K562 (cell line): Measurements from ENCODE around the gene USP4. TPM values are rescaled to one million over a fixed set of nuclear protein-coding genes. Genes with fewer than 3 reads are reported as not detected.

Experiments used
- ATF4 ChIP-seq: fragments of 450-650 bp; formaldehyde crosslinking; IDR thresholded peaks from 2 replicates; pipeline ENCODE4 v1.4.0; 2022; ENCODE audit warnings: mild to moderate bottlenecking, moderate library complexity
- BHLHE40 ChIP-seq: IDR thresholded peaks from 2 replicates; pipeline ENCODE4 v1.6.1; 2011; ENCODE audit warnings: low read length, improper control_type of control experiment
- COPS2 ChIP-seq: fragments of 450-650 bp; conservative IDR thresholded peaks from 2 replicates; pipeline ENCODE4 v1.6.1; 2016; ENCODE audit warnings: mild to moderate bottlenecking, moderate library complexity
- ELK1 ChIP-seq: sonication (generic); formaldehyde crosslinking; IDR thresholded peaks from 2 replicates; pipeline ENCODE4 v1.8.1; 2022; ENCODE audit warnings: missing genetic modification reagents
- GTF2A2 ChIP-seq: IDR thresholded peaks from 2 replicates; pipeline ENCODE4 v1.6.1; 2016; ENCODE audit warnings: mild to moderate bottlenecking, missing genetic modification characterization, missing compliant biosample characterization
- LEF1 ChIP-seq: fragments of 450-650 bp; IDR thresholded peaks from 2 replicates; pipeline ENCODE4 v1.6.1; 2016; ENCODE audit warnings: mild to moderate bottlenecking
- MAZ ChIP-seq, 2 experiments: fragments of 450-650 bp in 1 of 2; sonication (generic) in 1 of 2; formaldehyde crosslinking; IDR thresholded peaks in 1 of 2; conservative IDR thresholded peaks in 1 of 2; 2 replicates each; pipeline versions ENCODE4 v1.4.0 to v1.5.0; 2020; ENCODE audit warnings: mild to moderate bottlenecking in 1 of 2, missing genetic modification reagents in 1 of 2
- MCM3 ChIP-seq: fragments of 450-650 bp; IDR thresholded peaks from 2 replicates; pipeline ENCODE4 v1.6.1; 2016
- NFE2L1 ChIP-seq: fragments of 450-650 bp; IDR thresholded peaks from 2 replicates; pipeline ENCODE4 v1.6.1; 2016; ENCODE audit warnings: missing genetic modification characterization, low read depth, mild to moderate bottlenecking, missing compliant biosample characterization, moderate library complexity, borderline replicate concordance
- NFRKB ChIP-seq: fragments of 450-650 bp; IDR thresholded peaks from 2 replicates; pipeline ENCODE4 v1.6.1; 2016; ENCODE audit warnings: low read depth
- NONO ChIP-seq, 2 experiments: fragments of 200-400 bp in 1 of 2; fragments of 450-650 bp in 1 of 2; formaldehyde crosslinking in 1 of 2; IDR thresholded peaks; 2 replicates each; pipeline ENCODE4 v1.6.1; 2017; ENCODE audit warnings: low read depth in 2 of 2, mild to moderate bottlenecking in 2 of 2, moderate library complexity in 2 of 2, low read length in 1 of 2
- NR1H2 ChIP-seq: sonication (generic); formaldehyde crosslinking; IDR thresholded peaks from 2 replicates; pipeline ENCODE4 v1.4.0; 2020; ENCODE audit warnings: mild to moderate bottlenecking, missing genetic modification reagents
- RBM14 ChIP-seq: fragments of 200-400 bp; formaldehyde crosslinking; IDR thresholded peaks from 2 replicates; pipeline ENCODE4 v1.6.1; 2018; ENCODE audit warnings: low read depth, mild to moderate bottlenecking, low read length, moderate library complexity, borderline replicate concordance; ENCODE audit not compliant: insufficient read depth
- ZNF274 ChIP-seq: IDR thresholded peaks from 2 replicates; pipeline ENCODE4 v1.6.1; 2011; ENCODE audit warnings: low read depth, mild to moderate bottlenecking, low read length, moderate library complexity, borderline replicate concordance
- ZNF316 ChIP-seq: fragments of 450-650 bp; IDR thresholded peaks from 2 replicates; pipeline ENCODE4 v1.6.1; 2016
- ZNF589 ChIP-seq: fragments of 200-800 bp; sonication (Bioruptor generic); IDR thresholded peaks from 2 replicates; pipeline ENCODE4 v1.6.1; 2016; ENCODE audit warnings: low read depth, missing genetic modification characterization, missing compliant biosample characterization
- polyA plus RNA-seq, 8 experiments: library from polyadenylated mRNA; depleted of rRNA in 4 of 8; stranded (reverse) in 5 of 8; unstranded in 3 of 8; fragments of >200 nt; fragmentation: Nextera tagmentation in 2 of 8; fragmentation: Illumina TruSeq in 1 of 8; extraction: Ambion mirVana in 2 of 8; extraction: Trizol in 1 of 8; gene quantifications; 2 replicates each; pipeline versions ENCODE4 v1.2.1 to v1.2.3, GENCODE V29; 2011 to 2014; ENCODE audit warnings: inconsistent platforms in 1 of 8, missing spikeins in 1 of 8
- total RNA-seq, 7 experiments: library from RNA; depleted of rRNA in 6 of 7; stranded (reverse); fragments of >200 nt in 6 of 7; fragmentation: Illumina TruSeq in 2 of 7; extraction: Trizol in 2 of 7; gene quantifications; 2 replicates each; pipeline versions ENCODE4 v1.2.1 to v1.2.3, GENCODE V29; 2011 to 2021; ENCODE audit warnings: low replicate concordance in 1 of 7
- TF ChIP-seq, protein P1 (sequence below): sonication (generic); formaldehyde crosslinking; IDR thresholded peaks from 2 replicates; pipeline ENCODE4 v1.8.0; 2022; ENCODE audit warnings: mild to moderate bottlenecking, low read depth, missing genetic modification reagents
- TF ChIP-seq, protein P2 (sequence below), 2 experiments: fragments of 450-650 bp in 1 of 2; IDR thresholded peaks; 2 replicates each; pipeline ENCODE4 v1.6.1; 2011 to 2017; ENCODE audit warnings: low read depth in 2 of 2, antibody characterized with exemption in 1 of 2, borderline replicate concordance in 1 of 2, low read length in 1 of 2, mild to moderate bottlenecking in 1 of 2, mixed read lengths in 1 of 2; ENCODE audit not compliant: control insufficient read depth in 1 of 2

Gene USP4
- total and polyA plus RNA-seq, 9 of the 15 experiments (the other 6 are each of a cell fraction or from before 2014, with no cell fraction given), result 11.8 to 40.4 (median 22.9) TPM

DNA sequence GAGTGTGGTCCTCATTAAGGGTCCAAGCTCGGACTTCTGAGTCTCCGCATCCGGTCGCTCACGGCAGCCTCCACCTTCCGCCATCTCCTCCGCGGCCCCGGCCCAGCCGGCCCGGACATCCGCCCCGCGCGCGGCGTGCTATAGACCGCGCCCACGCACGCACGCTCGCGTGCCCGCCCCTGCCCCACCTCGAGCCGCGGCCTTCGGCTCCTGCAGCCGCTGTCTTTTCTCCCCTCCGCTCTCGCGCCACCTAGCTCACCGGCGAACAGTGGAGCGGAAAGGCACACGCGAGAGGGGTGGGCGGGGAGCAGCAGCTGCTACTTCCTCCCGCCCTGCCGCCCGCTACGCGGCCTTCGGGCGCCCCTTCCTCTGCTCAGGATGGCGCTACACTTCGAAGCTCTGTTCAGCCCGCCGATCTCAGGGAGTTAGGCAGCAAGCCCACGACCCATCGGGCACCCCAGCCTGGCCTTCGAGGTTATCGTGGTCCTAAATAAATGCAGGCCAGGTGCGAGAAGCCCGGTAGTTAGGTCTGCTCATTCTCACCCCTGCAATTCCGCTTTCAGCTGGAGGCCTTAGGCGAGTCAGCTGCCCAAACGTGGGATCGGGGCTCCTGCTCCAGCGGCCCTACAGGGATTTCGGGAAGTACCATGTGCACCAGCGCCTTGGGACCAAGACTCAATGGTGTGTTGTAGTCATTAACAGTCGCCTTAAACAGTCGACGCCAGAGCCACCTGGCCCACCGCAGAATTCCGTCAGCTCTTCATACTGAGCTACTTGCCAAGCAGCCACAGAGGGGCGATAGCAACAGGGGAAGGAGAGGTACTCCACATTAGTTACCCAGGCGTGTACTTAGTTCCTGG, at the start of gene USP4 (continued):
- TF ChIP-seq NR1H2 (CRISPR knock-in tag), result 0 out of 2 replicates have a peak, but pooled peaks have one; percentile 52
- no peak for TF ChIP-seq GTF2A2 (tag)
- TF ChIP-seq ELK1 (CRISPR knock-in tag), result no peak
- peak; percentile 96 for TF ChIP-seq BHLHE40
- TF ChIP-seq NFE2L1 (tag), result no peak
- TF ChIP-seq ZNF589 (CRISPR knock-in tag), result peak; percentile 70
- peak; percentile 85 to 92 for TF ChIP-seq MAZ (CRISPR knock-in tag; conservative IDR thresholded peaks at IDR 0.05 in 1 of 2, IDR thresholded peaks at IDR 0.05 in 1 of 2)
- TF ChIP-seq LEF1, result no peak
- TF ChIP-seq COPS2, result no peak
- TF ChIP-seq NFRKB, result peak; percentile 25; the same call in 1 of the 2 replicates
- 0 out of 2 replicates have a peak, but pooled peaks have one; percentile 9 for TF ChIP-seq ATF4 (CRISPR knock-in tag)
- no peak for TF ChIP-seq ZNF316
- peak in 1 of 2 experiments; percentile 27; a peak in 2 of 4 replicates for TF ChIP-seq NONO (IDR thresholded peaks at IDR 0.05; ENCODE audit: low read depth in 2 of 2, low read length in 1 of 2)
- no peak for TF ChIP-seq MCM3
- TF ChIP-seq, protein P1, sequence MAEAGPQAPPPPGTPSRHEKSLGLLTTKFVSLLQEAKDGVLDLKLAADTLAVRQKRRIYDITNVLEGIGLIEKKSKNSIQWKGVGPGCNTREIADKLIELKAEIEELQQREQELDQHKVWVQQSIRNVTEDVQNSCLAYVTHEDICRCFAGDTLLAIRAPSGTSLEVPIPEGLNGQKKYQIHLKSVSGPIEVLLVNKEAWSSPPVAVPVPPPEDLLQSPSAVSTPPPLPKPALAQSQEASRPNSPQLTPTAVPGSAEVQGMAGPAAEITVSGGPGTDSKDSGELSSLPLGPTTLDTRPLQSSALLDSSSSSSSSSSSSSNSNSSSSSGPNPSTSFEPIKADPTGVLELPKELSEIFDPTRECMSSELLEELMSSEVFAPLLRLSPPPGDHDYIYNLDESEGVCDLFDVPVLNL (CRISPR knock-in tag), result no peak
- TF ChIP-seq, protein P2, sequence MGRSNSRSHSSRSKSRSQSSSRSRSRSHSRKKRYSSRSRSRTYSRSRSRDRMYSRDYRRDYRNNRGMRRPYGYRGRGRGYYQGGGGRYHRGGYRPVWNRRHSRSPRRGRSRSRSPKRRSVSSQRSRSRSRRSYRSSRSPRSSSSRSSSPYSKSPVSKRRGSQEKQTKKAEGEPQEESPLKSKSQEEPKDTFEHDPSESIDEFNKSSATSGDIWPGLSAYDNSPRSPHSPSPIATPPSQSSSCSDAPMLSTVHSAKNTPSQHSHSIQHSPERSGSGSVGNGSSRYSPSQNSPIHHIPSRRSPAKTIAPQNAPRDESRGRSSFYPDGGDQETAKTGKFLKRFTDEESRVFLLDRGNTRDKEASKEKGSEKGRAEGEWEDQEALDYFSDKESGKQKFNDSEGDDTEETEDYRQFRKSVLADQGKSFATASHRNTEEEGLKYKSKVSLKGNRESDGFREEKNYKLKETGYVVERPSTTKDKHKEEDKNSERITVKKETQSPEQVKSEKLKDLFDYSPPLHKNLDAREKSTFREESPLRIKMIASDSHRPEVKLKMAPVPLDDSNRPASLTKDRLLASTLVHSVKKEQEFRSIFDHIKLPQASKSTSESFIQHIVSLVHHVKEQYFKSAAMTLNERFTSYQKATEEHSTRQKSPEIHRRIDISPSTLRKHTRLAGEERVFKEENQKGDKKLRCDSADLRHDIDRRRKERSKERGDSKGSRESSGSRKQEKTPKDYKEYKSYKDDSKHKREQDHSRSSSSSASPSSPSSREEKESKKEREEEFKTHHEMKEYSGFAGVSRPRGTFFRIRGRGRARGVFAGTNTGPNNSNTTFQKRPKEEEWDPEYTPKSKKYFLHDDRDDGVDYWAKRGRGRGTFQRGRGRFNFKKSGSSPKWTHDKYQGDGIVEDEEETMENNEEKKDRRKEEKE (IDR thresholded peaks at IDR 0.05; ENCODE audit: borderline replicate concordance in 1 of 2, control insufficient read depth in 1 of 2, low read depth in 2 of 2, low read length in 1 of 2), result peak in 1 of 2 experiments; percentile 68; a peak in 1 of 4 replicates
- TF ChIP-seq ZNF274, result no peak
- TF ChIP-seq RBM14, result no peak
